ENCODE results near the gene LGR6.
"Not testable (repeated sequence)": the region's sequence is repeated elsewhere in the genome, so short reads cannot be mapped to it uniquely, and the experiment has no call there.

- TF ChIP-seq CTCF (conservative IDR thresholded peaks at IDR 0.05; ENCODE audit: low read length); EZH2phosphoT487 (IDR thresholded peaks at IDR 0.05; ENCODE audit: borderline replicate concordance): not testable (repeated sequence)
These were observed 26.5 kb upstream of the LGR6 start for GRCh38 chr1:202167054-202167453.

Measured in Loucy (cell line).